H1 (cell line): ENCODE data around the gene FZD4. TPM values are rescaled to one million over a fixed set of nuclear protein-coding genes. Genes with fewer than 3 reads are reported as not detected.

Experiments used
- CTCF ChIA-PET: fragments of 300-600 bp; sonication (Branson Sonifier 250); formaldehyde crosslinking; loops from one replicate; lab custom pipeline; 2021; ENCODE audit not compliant: partially characterized antibody; lab: Charles Lee
- POLR2A ChIA-PET: fragments of 300-600 bp; sonication (Branson Sonifier 250); formaldehyde crosslinking; loops from one replicate; lab custom pipeline; 2021; ENCODE audit warnings: inconsistent platforms; ENCODE audit not compliant: partially characterized antibody; lab: Charles Lee
- DNase-seq, 2 experiments: peaks; one replicate each; pipeline versions ENCODE4 v3.0.0 to v3.0.0-alpha.2; 2010 to 2022; ENCODE audit warnings: low spot score in 2 of 2, low read depth in 1 of 2, mixed read lengths in 1 of 2
- FAIRE-seq: peaks from 2 replicates; lab custom pipeline; 2011; peaks lifted over from hg19 to GRCh38; lab: Jason Lieb, UNC
- H2AFZ ChIP-seq: 2 replicates; pipeline ENCODE4 v1.8.1; 2012; ENCODE audit warnings: low read length, inconsistent platforms
- H2AK5ac ChIP-seq: 2 replicates; pipeline ENCODE4 v1.6.1; 2013; ENCODE audit warnings: low read depth, low read length
- H2BK120ac ChIP-seq: replicated peaks from 2 replicates; pipeline ENCODE3; 2013; ENCODE audit warnings: low read depth, low read length, inconsistent platforms
- H2BK12ac ChIP-seq: 2 replicates; pipeline ENCODE4 v1.6.1; 2013; ENCODE audit warnings: low read depth, low read length
- H2BK15ac ChIP-seq: 2 replicates; pipeline ENCODE4 v1.6.1; 2013; ENCODE audit warnings: low read length
- H2BK20ac ChIP-seq: 2 replicates; pipeline ENCODE4 v1.6.1; 2013; ENCODE audit warnings: low read length
- H2BK5ac ChIP-seq: 2 replicates; pipeline ENCODE4 v1.6.1; 2013; ENCODE audit warnings: low read depth, low read length
- H3K14ac ChIP-seq: 2 replicates; pipeline ENCODE4 v1.6.1; 2013; ENCODE audit warnings: inconsistent platforms; ENCODE audit not compliant: insufficient read length
- H3K18ac ChIP-seq: 2 replicates; pipeline ENCODE4 v1.6.1; 2013; ENCODE audit warnings: low read length; ENCODE audit errors: extremely low read depth
- H3K23ac ChIP-seq: 2 replicates; pipeline ENCODE4 v1.6.1; 2013; ENCODE audit warnings: inconsistent platforms; ENCODE audit not compliant: insufficient read length
- H3K23me2 ChIP-seq: 2 replicates; pipeline ENCODE4 v1.6.1; 2013; ENCODE audit warnings: low read depth, low read length
- H3K27ac ChIP-seq: 2 replicates; pipeline ENCODE4 v1.6.1; 2011; ENCODE audit warnings: low read depth, low read length, inconsistent platforms
- H3K27me3 ChIP-seq, 4 experiments: replicated peaks in 1 of 4; 1 replicate in 1 of 4; 2 replicates in 3 of 4; pipeline versions ENCODE4 v1.6.1 to v1.8.1; 2011 to 2013; ENCODE audit warnings: low read length in 3 of 4, mild to moderate bottlenecking in 3 of 4, inconsistent platforms in 2 of 4, mixed read lengths in 2 of 4, moderate library complexity in 1 of 4; ENCODE audit not compliant: control insufficient read depth in 3 of 4, insufficient read depth in 3 of 4; ENCODE audit errors: extremely low read depth in 1 of 4
- H3K36me3 ChIP-seq, 4 experiments: 2 replicates each; pipeline versions ENCODE4 v1.6.1 to v1.8.1; 2011 to 2013; ENCODE audit warnings: mild to moderate bottlenecking in 4 of 4, low read length in 3 of 4, moderate library complexity in 2 of 4, control low read depth in 1 of 4, inconsistent platforms in 1 of 4; ENCODE audit not compliant: insufficient read depth in 4 of 4, control insufficient read depth in 2 of 4
- H3K4ac ChIP-seq: replicated peaks from 2 replicates; pipeline ENCODE3; 2013; ENCODE audit warnings: low read length, low read depth, mixed read lengths, inconsistent platforms; ENCODE audit not compliant: insufficient read length
- H3K4me1 ChIP-seq, 4 experiments: replicated peaks in 1 of 4; 1 replicate in 1 of 4; 2 replicates in 3 of 4; pipeline versions ENCODE4 v1.6.1 to v1.8.1; 2011 to 2013; ENCODE audit warnings: low read length in 3 of 4, inconsistent platforms in 2 of 4, mixed read lengths in 1 of 4; ENCODE audit not compliant: insufficient read depth in 4 of 4, control insufficient read depth in 3 of 4
- H3K4me2 ChIP-seq, 2 experiments: 2 replicates each; pipeline versions ENCODE4 v1.6.1 to v1.8.1; 2011 to 2013; ENCODE audit warnings: low read depth in 2 of 2, low read length in 2 of 2, control low read depth in 1 of 2, inconsistent platforms in 1 of 2, mild to moderate bottlenecking in 1 of 2; ENCODE audit not compliant: insufficient read depth in 1 of 2
- H3K4me3 ChIP-seq, 4 experiments: fragments of 200-600, 300-600 bp in 1 of 4; sonication (generic), shearing (Covaris generic), sonication (Bioruptor Twin) in 1 of 4; 2 replicates each; pipeline versions ENCODE4 v1.5.1 to v1.8.1; 2011 to 2016; ENCODE audit warnings: low read length in 4 of 4, low read depth in 3 of 4, control low read depth in 2 of 4, inconsistent platforms in 2 of 4, mild to moderate bottlenecking in 2 of 4, mixed read lengths in 1 of 4, moderate library complexity in 1 of 4; ENCODE audit not compliant: insufficient read depth in 2 of 4; ENCODE audit errors: extremely low read depth in 1 of 4
- H3K56ac ChIP-seq: replicated peaks from 2 replicates; pipeline ENCODE3; 2013; ENCODE audit warnings: low read depth, mild to moderate bottlenecking, mixed read lengths, low read length, inconsistent platforms; ENCODE audit not compliant: insufficient read length
- H3K79me1 ChIP-seq: 2 replicates; pipeline ENCODE4 v1.6.1; 2013; ENCODE audit warnings: low read depth, low read length, control low read depth
- H3K79me2 ChIP-seq, 2 experiments: 2 replicates each; pipeline versions ENCODE4 v1.6.1 to v1.8.1; 2012 to 2013; ENCODE audit warnings: low read length in 2 of 2, mild to moderate bottlenecking in 2 of 2, inconsistent platforms in 1 of 2; ENCODE audit not compliant: insufficient read depth in 2 of 2, control insufficient read depth in 1 of 2
- H3K9ac ChIP-seq, 4 experiments: replicated peaks in 1 of 4; 1 replicate in 1 of 4; 2 replicates in 3 of 4; pipeline versions ENCODE4 v1.6.1 to v1.8.1; 2011 to 2013; ENCODE audit warnings: low read depth in 3 of 4, low read length in 3 of 4, control low read depth in 2 of 4, mild to moderate bottlenecking in 2 of 4, moderate library complexity in 2 of 4, inconsistent platforms in 1 of 4; ENCODE audit errors: extremely low read depth in 1 of 4
- H3K9me3 ChIP-seq, 2 experiments: 2 replicates each; pipeline versions ENCODE4 v1.6.1 to v1.8.1; 2012 to 2013; ENCODE audit warnings: mild to moderate bottlenecking in 2 of 2, moderate library complexity in 2 of 2, control low read depth in 1 of 2, inconsistent platforms in 1 of 2, low read depth in 1 of 2, low read length in 1 of 2, mixed read lengths in 1 of 2; ENCODE audit not compliant: insufficient read depth in 2 of 2
- H4K20me1 ChIP-seq, 2 experiments: replicated peaks in 1 of 2; 2 replicates each; pipeline versions ENCODE3 to v1.8.1; 2011 to 2013; ENCODE audit warnings: inconsistent platforms in 2 of 2, low read length in 2 of 2, mild to moderate bottlenecking in 1 of 2; ENCODE audit not compliant: insufficient read depth in 2 of 2, control insufficient read depth in 1 of 2
- H4K5ac ChIP-seq: 2 replicates; pipeline ENCODE4 v1.6.1; 2013; ENCODE audit warnings: low read length, low read depth, mixed read lengths, inconsistent platforms; ENCODE audit not compliant: insufficient read length
- H4K8ac ChIP-seq: 2 replicates; pipeline ENCODE4 v1.8.0; 2013; ENCODE audit warnings: mild to moderate bottlenecking, moderate library complexity, low read length, inconsistent platforms; ENCODE audit not compliant: insufficient read depth; ENCODE audit errors: extremely low read depth
- H4K91ac ChIP-seq: replicated peaks from 2 replicates; pipeline ENCODE3; 2013; ENCODE audit warnings: low read length, mixed read lengths, inconsistent platforms; ENCODE audit not compliant: insufficient read length
- POLR2AphosphoS5 ChIP-seq: IDR thresholded peaks from 2 replicates; pipeline ENCODE4 v1.6.1; 2011; ENCODE audit warnings: low read depth, low read length
- WGBS, 2 experiments: shearing (Covaris generic) in 1 of 2; methylation state at CpG; one replicate each; pipeline versions ENCODE4 v1.1.6 to v1.1.7; 2013 to 2015; ENCODE audit warnings: low lambda C conversion rate in 2 of 2, mixed read lengths in 2 of 2, inconsistent platforms in 1 of 2, low coverage in 1 of 2, missing lambda C conversion rate in 1 of 2; ENCODE audit not compliant: insufficient replicate concordance in 2 of 2, insufficient coverage in 1 of 2, insufficient read length in 1 of 2; ENCODE audit errors: extremely low coverage in 1 of 2, missing lambda C conversion rate in 1 of 2; 5-methylcytosine and 5-hydroxymethylcytosine counted together
- polyA plus RNA-seq, 7 experiments: library from polyadenylated mRNA; depleted of rRNA in 3 of 7; stranded (reverse) in 5 of 7; unstranded in 2 of 7; fragments of >200 nt in 5 of 7; fragments of 200-250 nt in 2 of 7; gene quantifications; 1 replicate in 5 of 7; 2 replicates in 1 of 7; 4 replicates in 1 of 7; pipeline versions ENCODE4 v1.2.1 to v1.2.3, GENCODE V29; 2011 to 2013; ENCODE audit warnings: missing spikeins in 2 of 7, mixed read lengths in 2 of 7
- total RNA-seq: library from RNA; stranded (reverse); fragmentation: NEBNext Ultra II Directional; extraction: Animal tissue kit (Norgen Biotek cat#: 25700); gene quantifications from 2 replicates; pipeline ENCODE4 v1.2.1, GENCODE V29; 2021

The FZD4 gene
- total and polyA plus RNA-seq, 2 of the 8 experiments (the other 6 are each of a cell fraction or from before 2014, with no cell fraction given): 3.1 to 7.1 TPM

GRCh38 chr11:86952221-86952875 is 2.8 kb downstream of the FZD4 start:
- no peak overlapping the region for H3K14ac ChIP-seq
- no peak overlapping the region for H3K9ac ChIP-seq
- H3K56ac ChIP-seq: no peak overlapping the region
- whole genome bisulfite sequencing, 2 experiments: 82% methylated on average over 8 of the region's 8 CpGs; no CpG with 5 or more reads in 1 of the 2 experiments
- H3K36me3 ChIP-seq: peaks cover 0 to 5% (median 2%) of the 10 kb centered on the region in 4 experiments; a peak in 4 of 8 replicates
- H2AK5ac ChIP-seq: 0 out of 2 replicates have a peak overlapping the region, but pooled peaks have one; percentile 11
- H3K79me2 ChIP-seq: peaks cover 0 to 3% of the 10 kb centered on the region in 2 experiments; a peak in 1 of 4 replicates
- FAIRE-seq: no peak
- H3K9me3 ChIP-seq: peaks cover 0 to 7% of the 10 kb centered on the region in 2 experiments; a peak in 3 of 4 replicates
- H4K8ac ChIP-seq: no peak overlapping the region
- no peak overlapping the region for H2BK120ac ChIP-seq
- peaks cover 5 to 10% (median 8%) of the 10 kb centered on the region in 4 experiments; a peak in 6 of 7 replicates for H3K27me3 ChIP-seq
- H2BK5ac ChIP-seq: no peak overlapping the region
- no peak overlapping the region for H3K27ac ChIP-seq
- H2AFZ ChIP-seq: no peak overlapping the region
- H3K79me1 ChIP-seq: 0 out of 2 replicates have a peak, but pooled peaks cover 2% of the 10 kb centered on the region
- no peak overlapping the region for H3K4me2 ChIP-seq
- peaks cover 12% of the 10 kb centered on the region for H3K23me2 ChIP-seq
- no peak overlapping the region for H2BK15ac ChIP-seq
- H3K18ac ChIP-seq: no peak overlapping the region
- DNase-seq: no peak
- ChIA-PET POLR2A (interaction anchor here (1.1 kb wide), 1 partner anchor 9 kb away, joined by 3 read pairs; no protein-coding TSS in a partner anchor), CTCF (interaction anchor here (3.7 kb wide), 1 partner anchor 337 kb away, joined by 9 read pairs; no protein-coding TSS in a partner anchor)
- H4K20me1 ChIP-seq: no peaks in the 10 kb centered on the region
- H4K91ac ChIP-seq: no peak overlapping the region
- H3K4me1 ChIP-seq: peaks cover 0 to 15% (median 10%) of the 10 kb centered on the region in 4 experiments; a peak in 4 of 7 replicates
- no peak overlapping the region for H2BK20ac ChIP-seq
- no peak overlapping the region for H4K5ac ChIP-seq
- no peak overlapping the region for H3K23ac ChIP-seq
- no peak for TF ChIP-seq POLR2AphosphoS5
- no peak overlapping the region for H3K4ac ChIP-seq
- H2BK12ac ChIP-seq: no peak overlapping the region
- no peak overlapping the region for H3K4me3 ChIP-seq
